Right lobe of liver (tissue), 6 donors: ENCODE measurements around the gene VAT1. TPM values are rescaled to one million over a fixed set of nuclear protein-coding genes. Genes with fewer than 3 reads are reported as not detected.
"Not testable (repeated sequence)": the region's sequence is repeated elsewhere in the genome, so short reads cannot be mapped to it uniquely, and the experiment has no call there.

ENCODE experiments used
- ATAC-seq, 4 donors: fragments of 200-7000 bp; cut with Tn5 transposase; one replicate each; pipeline ENCODE4 v1.9.1; 2020; ENCODE audit warnings: mild to moderate bottlenecking in 4 of 4, moderate library complexity in 4 of 4
- DNase-seq, 3 donors: peaks; one replicate each; pipeline ENCODE4 v3.0.0-alpha.2; 2020
- H3K27ac ChIP-seq, 3 donors: fragments of 200-600 bp; one replicate each; pipeline ENCODE4 v1.8.0; 2022
- H3K27me3 ChIP-seq, 2 donors: fragments of 200-600 bp; one replicate each; pipeline ENCODE4 v1.8.0; 2022
- H3K36me3 ChIP-seq, 4 donors: fragments of 200-600 bp; sonication (generic) in 1 of 4; one replicate each; pipeline versions ENCODE4 v1.5.1 to v1.8.0; 2017 to 2022; ENCODE audit warnings: control low read depth in 1 of 4
- H3K4me1 ChIP-seq, 4 donors: fragments of 200-600 bp; sonication (generic) in 1 of 4; one replicate each; pipeline versions ENCODE4 v1.5.1 to v1.8.0; 2017 to 2022; ENCODE audit warnings: control low read depth in 1 of 4
- H3K4me3 ChIP-seq, 3 donors: fragments of 200-600 bp; one replicate each; pipeline ENCODE4 v1.8.0; 2022
- H3K9me3 ChIP-seq, 4 donors: fragments of 200-600 bp; sonication (generic) in 1 of 4; one replicate each; pipeline versions ENCODE4 v1.5.1 to v1.8.0; 2017 to 2022; ENCODE audit warnings: control low read depth in 1 of 4
- CTCF ChIP-seq, 4 donors: fragments of 200-600 bp in 3 of 4; fragments of 450-650 bp in 1 of 4; IDR thresholded peaks; one replicate each; pipeline versions ENCODE4 v1.5.1 to v1.8.0; 2016 to 2022; ENCODE audit warnings: antibody characterized with exemption in 4 of 4, mild to moderate bottlenecking in 2 of 4
- POLR2A ChIP-seq: fragments of 450-650 bp; IDR thresholded peaks from one replicate; pipeline ENCODE4 v1.6.1; 2017; ENCODE audit warnings: antibody characterized with exemption, mild to moderate bottlenecking
- WGBS: methylation state at CpG from one replicate; pipeline ENCODE4 v1.1.6; 2018; ENCODE audit warnings: low coverage, low lambda C conversion rate; ENCODE audit not compliant: insufficient coverage; ENCODE audit errors: missing lambda C conversion rate; 5-methylcytosine and 5-hydroxymethylcytosine counted together
- intact Hi-C, 2 donors: fragments of 100-400 bp; cut with DNase I; formaldehyde crosslinking; loops; one replicate each; pipeline versions ENCODE4 v1.11.2 to v1.14.1; 2022
- total RNA-seq, 6 experiments: library from RNA; depleted of rRNA in 2 of 6; stranded (reverse); fragments of >200 nt in 2 of 6; fragmentation: NEBNext Ultra II Directional in 3 of 6; extraction: Animal tissue kit (Norgen Biotek cat#: 25700) in 3 of 6; gene quantifications; one replicate each; pipeline versions ENCODE4 v1.1.0 to v1.2.4, GENCODE V29; 2016 to 2023
- donor health status: DM: no; HTN: yes; CAD: no.
- donor health status: DM: no; HTN: no; CAD: no.
- donor health status: DM: no; HTN: no; CAD: no.
- donor health status: DM: no; HTN: yes; CAD: no.
- donor health status: DM: no; HTN: yes; CAD: no.

The VAT1 gene
- total RNA-seq, 6 experiments from 2014 or later, result 38.2 to 51.6 (median 43.3) TPM

DNA sequence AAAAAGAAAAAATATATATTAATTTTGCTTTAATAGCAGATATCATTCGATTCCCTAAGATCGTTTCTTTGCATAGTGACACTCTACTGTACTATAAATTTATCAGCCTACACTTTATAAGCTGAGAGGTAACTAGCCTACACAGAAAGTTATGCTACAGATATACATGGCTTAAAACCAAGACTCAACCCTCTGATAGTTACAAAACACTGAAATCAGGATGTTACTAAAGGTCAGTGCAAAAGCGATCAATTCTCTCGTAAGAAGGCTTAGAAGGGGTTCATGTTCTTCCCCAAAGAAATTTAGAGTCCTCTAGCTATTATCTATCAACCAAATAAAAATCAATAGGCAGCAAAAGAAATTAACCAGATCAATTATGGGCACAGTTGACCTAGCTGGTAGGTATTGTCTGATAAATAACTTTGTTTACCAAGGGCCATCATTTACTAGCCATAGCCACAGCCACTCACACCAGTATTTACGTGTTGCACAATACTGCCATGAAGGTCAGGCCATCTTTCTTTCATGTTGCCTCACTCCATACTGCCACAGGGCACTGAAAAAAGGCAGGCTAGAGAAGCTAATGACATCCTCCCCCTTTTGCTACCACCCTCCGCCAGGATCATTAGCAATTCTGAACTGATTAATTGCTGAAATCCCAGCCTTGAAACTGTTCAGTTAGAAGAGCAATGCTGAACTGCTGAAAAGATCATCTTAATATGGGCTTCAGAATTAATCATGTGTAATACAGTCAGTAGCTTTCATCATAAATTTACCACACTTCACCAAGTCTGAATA lies 46.6 kb upstream of the VAT1 start:
- H3K9me3 ChIP-seq, result no peaks in the 10 kb centered on the region
- 54% methylated on average over 6 of the region's 6 CpGs for WGBS
- DNase-seq (peak in 1 of 3 donors; percentile 72), ATAC-seq (peak; percentile 83 to 94 (median 86))
- no peaks in the 10 kb centered on the region for H3K27me3 ChIP-seq
- no peaks in the 10 kb centered on the region for H3K36me3 ChIP-seq
- TF ChIP-seq CTCF (IDR thresholded peaks at IDR 0.05) (no peak), POLR2A (no peak)
- H3K27ac ChIP-seq, result peak overlapping the region in 2 of 3 donors; percentile 65 to 85
- H3K4me3 ChIP-seq, result peak overlapping the region in 1 of 3 donors; percentile 36
- peaks cover 0 to 25% (median 7%) of the 10 kb centered on the region in 4 donors for H3K4me1 ChIP-seq
- intact Hi-C loops, result no loop called here

DNA sequence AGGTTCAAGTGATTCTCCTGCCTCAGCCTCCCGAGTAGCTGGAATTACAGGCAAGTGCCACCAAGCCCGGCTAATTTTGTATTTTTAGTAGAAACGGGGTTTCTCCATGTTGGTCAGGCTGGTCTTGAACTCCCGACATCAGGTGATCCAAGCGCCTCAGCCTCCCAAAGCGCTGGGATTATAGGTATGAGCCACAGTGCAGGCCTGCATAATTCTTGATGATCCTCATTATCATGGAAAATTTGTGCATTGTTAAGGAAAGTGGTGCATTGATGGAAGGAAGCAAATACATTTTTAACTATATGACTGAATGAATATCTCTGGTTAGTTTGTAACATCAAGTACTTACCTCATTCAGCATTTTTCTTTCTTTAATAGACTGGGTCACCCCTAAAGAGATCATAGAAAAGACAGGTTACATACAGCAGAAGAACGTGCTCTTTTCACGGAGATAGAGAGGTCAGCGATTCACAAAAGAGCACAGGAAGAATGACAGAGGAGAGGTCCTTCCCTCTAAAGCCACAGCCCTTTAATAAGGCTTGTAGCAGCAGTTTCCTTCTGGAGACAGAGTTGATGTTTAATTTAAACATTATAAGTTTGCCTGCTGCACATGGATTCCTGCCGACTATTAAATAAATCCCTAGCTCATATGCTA lies 40.9 kb upstream of the VAT1 start:
- Histone ChIP-seq H3K36me3 (no peaks in the 10 kb centered on the region), H3K4me3 (no peak overlapping the region), H3K4me1 (peaks cover 0 to 4% (median 1%) of the 10 kb centered on the region in 4 donors), H3K9me3 (no peaks in the 10 kb centered on the region), H3K27ac (no peak overlapping the region), H3K27me3 (no peaks in the 10 kb centered on the region)
- 83% methylated on average over 4 of the region's 10 CpGs for WGBS
- TF ChIP-seq CTCF (IDR thresholded peaks at IDR 0.05) (no peak), POLR2A (no peak)
- intact Hi-C loops, result no loop called here
- DNase-seq, result no peak
- ATAC-seq, result no peak

DNA sequence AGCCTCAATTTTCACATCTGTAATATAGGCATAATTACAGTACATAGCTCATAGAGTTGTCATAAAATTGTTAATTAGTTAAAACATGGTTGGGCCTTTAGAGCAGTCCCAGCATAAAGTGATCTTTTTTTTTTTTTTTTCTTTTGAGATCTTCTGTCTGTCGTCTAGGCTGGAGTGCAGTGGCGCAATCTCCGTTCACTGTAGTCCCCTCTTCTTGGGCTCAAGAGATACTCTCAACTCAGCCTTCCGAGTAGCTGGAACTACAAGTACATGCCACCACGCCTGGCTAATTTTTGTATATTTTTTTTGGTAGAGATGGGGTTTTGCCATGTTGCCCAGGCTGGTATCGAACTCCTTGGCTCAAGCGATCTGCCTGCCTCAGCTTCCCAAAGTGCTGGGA lies 33.9 kb upstream of the VAT1 start:
- 100% methylated on average over 4 of the region's 7 CpGs for WGBS
- no peak for DNase-seq
- Histone ChIP-seq H3K4me3 (no peak overlapping the region), H3K27ac (no peak overlapping the region), H3K27me3 (no peaks in the 10 kb centered on the region), H3K4me1 (no peaks in the 10 kb centered on the region), H3K36me3 (no peaks in the 10 kb centered on the region), H3K9me3 (no peaks in the 10 kb centered on the region)
- no peak for ATAC-seq
- intact Hi-C loops, result no loop called here
- no peak for TF ChIP-seq CTCF (IDR thresholded peaks at IDR 0.05)
- TF ChIP-seq POLR2A, result no peak

DNA sequence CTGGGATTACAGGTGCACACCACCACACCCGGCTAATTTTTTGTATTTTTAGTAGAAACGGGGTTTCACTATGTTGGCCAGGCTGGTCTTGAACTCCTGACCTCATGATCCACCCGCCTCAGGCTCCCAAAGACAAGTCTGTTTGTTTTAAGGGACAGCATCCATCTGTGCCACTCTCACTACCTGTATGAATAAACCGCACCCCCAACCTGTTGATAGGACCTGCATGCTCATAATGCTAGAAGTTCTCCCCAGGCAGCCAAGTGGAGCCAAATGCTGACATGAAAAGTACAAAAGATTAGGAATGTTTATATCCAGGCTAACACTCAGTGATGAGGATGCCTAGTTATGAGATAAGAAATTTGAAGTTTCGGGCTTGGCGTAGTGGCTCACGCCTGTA lies 30.8 kb upstream of the VAT1 start:
- H3K27ac ChIP-seq, intact Hi-C loops, H3K9me3 ChIP-seq, H3K27me3 ChIP-seq, H3K36me3 ChIP-seq, H3K4me1 ChIP-seq, ATAC-seq, H3K4me3 ChIP-seq: not testable (repeated sequence)
- DNase-seq, result peak in 1 of 3 donors; percentile 11
- 93% methylated on average over 7 of the region's 7 CpGs for WGBS

DNA sequence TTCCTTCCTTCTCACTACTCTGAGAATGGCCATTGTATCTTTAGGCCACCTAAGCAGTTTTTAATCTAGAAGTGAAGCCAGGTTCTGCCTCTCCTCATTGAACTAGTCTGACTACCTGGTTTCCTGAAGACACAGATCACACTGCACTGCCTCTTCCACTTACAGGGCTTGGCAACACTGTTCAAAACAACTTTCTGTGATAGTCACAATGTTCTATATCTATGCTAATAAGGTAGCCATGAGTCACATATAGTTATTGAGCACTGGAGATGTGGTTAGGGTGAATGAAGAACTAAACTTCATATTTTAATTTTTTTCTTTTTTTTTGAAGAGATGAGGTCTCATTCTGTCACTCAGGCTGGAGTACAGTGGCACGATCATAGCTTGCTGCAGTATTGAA lies 29.8 kb upstream of the VAT1 start:
- DNase-seq (no peak), ATAC-seq (no peak)
- Histone ChIP-seq H3K36me3 (no peaks in the 10 kb centered on the region), H3K9me3 (no peaks in the 10 kb centered on the region), H3K4me3 (no peak overlapping the region), H3K4me1 (no peaks in the 10 kb centered on the region), H3K27ac (no peak overlapping the region), H3K27me3 (no peaks in the 10 kb centered on the region)
- WGBS, result 80% methylated on average over 1 of the region's 1 CpG
- intact Hi-C loops, result no loop called here
- TF ChIP-seq POLR2A (no peak), CTCF (IDR thresholded peaks at IDR 0.05) (no peak)
